OCI-LY1 (cell line): ENCODE data around the gene OR2F2.

Source experiments
- H2AFZ ChIP-seq: fragments of 200-600 bp; sonication (generic), shearing (Covaris generic); 2 replicates; pipeline ENCODE4 v1.6.0; 2014; ENCODE audit warnings: antibody characterized with exemption, mild to moderate bottlenecking, low read length
- H3F3A ChIP-seq: fragments of 200-600 bp; sonication (generic), shearing (Covaris generic); 2 replicates; pipeline ENCODE4 v1.6.0; 2014; ENCODE audit warnings: mild to moderate bottlenecking, antibody characterized with exemption, low read length, moderate library complexity; ENCODE audit not compliant: insufficient read depth
- H3K27ac ChIP-seq: fragments of 200-600 bp; sonication (generic); 2 replicates; pipeline ENCODE4 v1.5.1; 2014; ENCODE audit warnings: low read length, mixed run types, mild to moderate bottlenecking, low read depth; ENCODE audit not compliant: poor library complexity, severe bottlenecking
- H3K27me3 ChIP-seq: fragments of 200-600 bp; sonication (generic); 2 replicates; pipeline ENCODE4 v1.6.0; 2014; ENCODE audit warnings: antibody characterized with exemption, mild to moderate bottlenecking, low read length, moderate library complexity; ENCODE audit not compliant: insufficient read depth
- H3K36me3 ChIP-seq: fragments of 200-600 bp; sonication (generic); 2 replicates; pipeline ENCODE4 v1.6.1; 2014; ENCODE audit warnings: mild to moderate bottlenecking, antibody characterized with exemption, low read length, moderate library complexity, mixed read lengths; ENCODE audit not compliant: insufficient read depth
- H3K4me1 ChIP-seq: fragments of 200-600 bp; sonication (generic); 2 replicates; pipeline ENCODE4 v1.5.1; 2014; ENCODE audit warnings: mild to moderate bottlenecking, low read length, moderate library complexity; ENCODE audit not compliant: insufficient read depth, severe bottlenecking
- H3K4me2 ChIP-seq: fragments of 200-600 bp; sonication (generic), shearing (Covaris generic); 2 replicates; pipeline ENCODE4 v1.6.1; 2014; ENCODE audit warnings: low read length
- H3K4me3 ChIP-seq: fragments of 200-600 bp; sonication (generic); 2 replicates; pipeline ENCODE4 v1.5.1; 2014; ENCODE audit warnings: low read length, low read depth, mild to moderate bottlenecking, mixed read lengths; ENCODE audit not compliant: poor library complexity, severe bottlenecking
- H3K79me2 ChIP-seq: fragments of 200-600 bp; shearing (Covaris generic); 2 replicates; pipeline ENCODE4 v1.6.1; 2016; ENCODE audit warnings: mixed run types, low read length, mixed read lengths; ENCODE audit not compliant: insufficient read depth
- H3K9ac ChIP-seq: fragments of 200-600 bp; sonication (generic), shearing (Covaris generic); 2 replicates; pipeline ENCODE4 v1.6.1; 2014; ENCODE audit warnings: mild to moderate bottlenecking, low read length, mixed read lengths
- H3K9me2 ChIP-seq: fragments of 200-600 bp; sonication (generic), shearing (Covaris generic); 2 replicates; pipeline ENCODE4 v1.6.1; 2014; ENCODE audit warnings: low read depth, mild to moderate bottlenecking, low read length, mixed read lengths
- H3K9me3 ChIP-seq: fragments of 200-600 bp; shearing (Covaris generic); 2 replicates; pipeline ENCODE4 v1.6.1; 2014; ENCODE audit warnings: low read length, mixed read lengths
- H4K20me1 ChIP-seq: fragments of 200-600 bp; sonication (generic), shearing (Covaris generic); 2 replicates; pipeline ENCODE4 v1.6.0; 2016; ENCODE audit warnings: mild to moderate bottlenecking, low read length; ENCODE audit not compliant: insufficient read depth
- CTCF ChIP-seq: fragments of 200-600 bp; sonication (generic), shearing (Covaris generic); IDR thresholded peaks from 2 replicates; pipeline ENCODE4 v1.5.1; 2017; ENCODE audit warnings: mild to moderate bottlenecking, antibody characterized with exemption, low read length, moderate library complexity, mixed read lengths
- EZH2 ChIP-seq: fragments of 200-600 bp; sonication (generic), shearing (Covaris generic); IDR thresholded peaks from 2 replicates; pipeline ENCODE4 v1.8.0; 2017; ENCODE audit warnings: borderline replicate concordance, mixed run types, mild to moderate bottlenecking, antibody characterized with exemption, low read length, moderate library complexity, mixed read lengths

Gene OR2F2

DNA sequence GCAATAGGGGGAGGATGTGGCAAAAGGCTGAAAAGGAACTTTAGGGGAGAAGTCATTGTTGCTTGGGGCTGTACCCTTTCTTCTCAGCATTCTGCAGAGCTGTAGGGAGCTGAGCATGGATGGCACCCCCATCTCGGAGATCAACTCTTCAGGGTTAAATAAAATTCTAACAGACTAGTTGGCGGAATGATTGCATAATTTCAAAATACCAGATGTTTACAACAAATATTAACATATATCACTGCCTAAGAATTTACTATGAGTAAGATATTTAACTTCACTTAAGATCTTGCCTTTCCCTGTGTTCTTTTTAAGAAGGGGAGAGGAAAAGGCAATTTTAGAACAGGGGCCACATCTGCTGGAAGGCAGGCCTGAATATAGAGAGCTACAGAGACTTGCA is 19.1 kb downstream of the OR2F2 start:
- Histone ChIP-seq H3K4me3 (no peak overlapping the region), H4K20me1 (no peaks in the 10 kb centered on the region), H3K9ac (no peak overlapping the region), H3K79me2 (no peaks in the 10 kb centered on the region), H3K4me2 (no peak overlapping the region), H3K9me3 (no peaks in the 10 kb centered on the region), H3K9me2 (no peaks in the 10 kb centered on the region), H2AFZ (no peak overlapping the region), H3K27ac (no peak overlapping the region), H3K4me1 (no peaks in the 10 kb centered on the region), H3F3A (no peaks in the 10 kb centered on the region), H3K27me3 (no peaks in the 10 kb centered on the region), H3K36me3 (no peaks in the 10 kb centered on the region)
- no peak for TF ChIP-seq CTCF

- H3K4me2 ChIP-seq = no peak within 1 kb of the TSS
- no peak within 1 kb of the TSS for H3K4me3 ChIP-seq
- no peak within 1 kb of the TSS for H3K9ac ChIP-seq
- no peaks in the 10 kb centered on the region for H3K36me3 ChIP-seq
- no peak within 1 kb of the TSS for H2AFZ ChIP-seq
- no peak within 1 kb of the TSS for H3K27ac ChIP-seq
- H3K9me2 ChIP-seq = no peaks in the 10 kb centered on the region
- TF ChIP-seq CTCF (no peak), EZH2 (no peak)
- no peaks in the 10 kb centered on the region for H3F3A ChIP-seq
- no peaks in the 10 kb centered on the region for H3K79me2 ChIP-seq
- no peaks in the 10 kb centered on the region for H3K27me3 ChIP-seq
- H3K9me3 ChIP-seq = no peaks in the 10 kb centered on the region
- no peaks in the 10 kb centered on the region for H3K4me1 ChIP-seq
- H4K20me1 ChIP-seq = no peaks in the 10 kb centered on the region
These were observed 19.5 kb downstream of the OR2F2 start, which contains the start of gene OR2F1 for GRCh38 chr7:143954544-143954943. Gene OR2F1, plus strand, starts transcription at chr7:143954844. Its CDS starts 5,127 bp downstream, at chr7:143959971.

DNA sequence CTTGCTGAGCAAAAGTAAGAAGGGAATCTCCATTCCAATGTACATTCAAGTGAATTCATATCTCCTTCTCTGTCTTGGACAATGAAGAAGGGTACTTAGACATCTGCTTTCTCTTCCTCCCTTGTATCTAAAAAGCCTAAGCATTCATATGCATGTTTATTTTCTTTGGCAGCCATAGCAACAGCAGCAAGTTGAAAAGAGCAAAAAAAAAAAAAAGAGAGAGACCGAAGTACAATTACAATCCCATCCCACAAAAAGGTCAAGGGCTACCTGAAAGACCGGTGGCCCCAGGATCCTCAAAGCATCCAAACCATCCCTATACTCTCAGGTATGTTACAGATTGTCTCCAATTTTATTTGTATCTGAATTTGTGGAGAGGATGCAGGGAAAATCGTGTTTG is 23.7 kb downstream of the OR2F2 start:
- H3K4me3 ChIP-seq = no peak overlapping the region
- TF ChIP-seq EZH2 = no peak
- TF ChIP-seq CTCF = no peak

More for the DNA sequence above, 23.7 kb downstream of the OR2F2 start:
- H3K79me2 ChIP-seq = no peaks in the 10 kb centered on the region
- no peak overlapping the region for H3K9ac ChIP-seq
- no peaks in the 10 kb centered on the region for H4K20me1 ChIP-seq
- no peaks in the 10 kb centered on the region for H3K36me3 ChIP-seq
- H3F3A ChIP-seq = no peaks in the 10 kb centered on the region
- no peak overlapping the region for H3K4me2 ChIP-seq
- H3K27me3 ChIP-seq = no peaks in the 10 kb centered on the region
- H3K9me2 ChIP-seq = no peaks in the 10 kb centered on the region
- no peak overlapping the region for H2AFZ ChIP-seq
- H3K27ac ChIP-seq = no peak overlapping the region
- no peaks in the 10 kb centered on the region for H3K4me1 ChIP-seq
- H3K9me3 ChIP-seq = no peaks in the 10 kb centered on the region
